ENCODE data around the gene ABO.
"Not testable (repeated sequence)": the region's sequence is repeated elsewhere in the genome, so short reads cannot be mapped to it uniquely, and the experiment has no call there.

The ABO gene

DNA sequence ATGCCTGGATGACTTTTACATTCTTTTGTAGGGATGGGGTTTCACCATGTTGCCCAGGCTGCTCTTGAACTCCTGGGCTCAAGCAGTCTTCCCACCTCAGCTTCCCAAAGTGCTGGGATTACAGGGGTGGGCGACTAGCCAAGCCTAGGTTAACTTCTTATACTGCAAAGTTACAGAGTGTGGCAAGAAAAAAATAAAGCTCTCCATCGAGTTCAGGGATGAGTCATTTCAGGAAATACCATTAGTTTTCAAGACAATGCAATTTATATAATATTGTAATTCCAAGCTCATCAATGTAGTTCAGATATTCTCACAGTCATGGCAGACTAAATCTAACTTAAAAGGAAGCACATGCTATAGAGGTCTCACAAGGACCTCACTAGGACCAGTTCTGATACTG, 11.5 kb upstream of the ABO start:
- DNase-seq, result no peak

DNA sequence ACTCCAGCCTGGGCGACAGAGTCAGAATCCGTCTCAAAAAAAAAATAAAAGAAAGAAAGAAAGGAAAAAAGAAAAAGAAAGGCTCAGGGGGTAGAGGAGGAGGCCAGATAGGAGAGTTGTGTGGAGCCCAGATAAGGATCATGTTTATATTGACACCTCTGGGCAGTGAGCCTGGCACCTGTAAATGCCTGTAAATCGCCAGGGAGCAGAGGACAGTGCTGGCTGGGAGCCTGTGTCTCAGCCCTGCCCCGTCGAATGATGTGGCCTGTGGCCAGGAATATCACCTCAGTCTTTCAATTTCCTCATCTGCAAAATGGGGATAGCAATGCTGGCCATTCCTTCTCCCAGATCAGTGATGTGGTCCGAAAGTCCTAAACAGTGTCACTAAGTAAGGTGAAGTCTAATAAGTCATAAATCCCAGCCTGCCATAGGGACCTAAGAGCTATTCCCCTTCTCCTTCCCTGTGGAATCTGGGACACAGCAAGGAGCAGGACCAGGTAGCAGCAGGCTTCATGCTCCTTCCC, 10.3 kb upstream of the ABO start:
- DNase-seq, result no peak

DNA sequence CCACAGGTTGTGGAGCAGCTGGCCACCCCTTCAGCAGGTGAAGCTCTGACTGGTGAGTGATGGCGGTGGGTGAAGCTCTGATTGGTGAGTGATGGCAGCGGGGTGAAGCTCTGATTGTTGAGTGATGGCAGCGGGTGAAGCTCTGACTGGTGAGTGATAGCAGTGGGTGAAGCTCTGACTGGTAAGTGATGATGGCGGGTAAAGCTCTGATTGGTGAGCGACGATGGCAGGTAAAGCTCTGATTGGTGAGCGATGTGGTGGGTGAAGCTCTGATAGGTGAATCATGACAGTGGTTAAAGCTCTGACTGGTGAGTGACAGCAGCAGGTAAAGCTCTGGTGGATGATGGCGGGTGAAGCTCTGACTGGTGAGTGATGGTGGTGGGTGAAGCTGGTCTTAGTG, 9.4 kb upstream of the ABO start:
- no peak for DNase-seq

DNA sequence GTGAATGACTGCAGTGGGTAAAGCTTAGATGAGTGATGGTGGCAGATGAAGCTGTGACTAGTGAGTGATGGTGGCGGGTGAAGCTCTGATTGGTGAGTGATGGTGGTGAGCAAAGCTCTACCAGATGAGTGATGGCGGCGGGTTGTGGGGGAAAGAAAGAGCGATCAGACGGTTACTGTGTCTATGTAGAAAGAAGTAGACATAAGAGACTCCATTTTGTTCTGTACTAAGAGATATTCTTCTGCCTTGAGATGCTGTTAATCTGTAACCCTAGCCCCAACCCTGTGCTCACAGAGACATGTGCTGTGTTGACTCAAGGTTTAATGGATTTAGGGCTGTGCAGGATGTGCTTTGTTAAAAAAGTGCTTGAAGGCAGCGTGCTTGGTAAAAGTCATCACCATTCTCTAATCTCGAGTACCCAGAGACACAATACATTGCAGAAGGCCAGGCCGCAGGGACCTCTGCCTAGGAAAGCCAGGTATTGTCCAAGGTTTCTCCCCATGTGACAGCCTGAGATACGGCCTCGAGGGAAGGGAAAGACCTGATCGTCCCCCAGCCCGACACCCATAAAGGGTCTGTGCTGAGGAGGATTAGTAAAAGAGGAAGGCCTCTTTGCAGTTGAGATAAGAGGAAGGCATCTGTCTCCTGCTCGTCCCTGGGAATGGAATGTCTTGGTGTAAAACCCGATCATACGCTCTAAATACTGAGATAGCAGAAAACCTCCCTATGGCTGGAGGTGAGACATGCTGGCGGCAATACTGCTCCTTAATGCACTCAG, 8.4 kb upstream of the ABO start:
- not testable (repeated sequence) for DNase-seq

- no peak for DNase-seq
Observed at GRCh38 chr9:133282464-133283238, 7.7 kb upstream of the ABO start.

DNA sequence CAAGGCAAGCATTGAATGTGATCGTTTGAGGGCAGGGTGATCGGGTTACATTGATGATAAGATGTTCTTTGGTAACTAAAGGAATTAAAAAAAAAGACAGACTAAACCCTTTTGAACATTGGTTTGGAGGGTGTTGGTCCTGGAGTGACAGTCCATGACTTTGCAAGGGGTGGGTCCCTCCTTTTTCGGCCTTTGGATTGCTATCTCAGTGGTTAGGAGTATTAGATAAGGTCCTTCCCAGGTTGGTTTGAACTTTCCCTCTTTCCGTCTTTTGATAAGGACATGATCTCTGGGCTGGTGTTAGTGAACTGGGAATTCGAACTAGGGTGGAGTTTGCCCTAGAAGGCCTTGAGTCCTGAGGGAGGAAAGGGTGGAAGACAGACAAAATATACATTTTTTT, 5.4 kb upstream of the ABO start:
- DNase-seq, result no peak

DNA sequence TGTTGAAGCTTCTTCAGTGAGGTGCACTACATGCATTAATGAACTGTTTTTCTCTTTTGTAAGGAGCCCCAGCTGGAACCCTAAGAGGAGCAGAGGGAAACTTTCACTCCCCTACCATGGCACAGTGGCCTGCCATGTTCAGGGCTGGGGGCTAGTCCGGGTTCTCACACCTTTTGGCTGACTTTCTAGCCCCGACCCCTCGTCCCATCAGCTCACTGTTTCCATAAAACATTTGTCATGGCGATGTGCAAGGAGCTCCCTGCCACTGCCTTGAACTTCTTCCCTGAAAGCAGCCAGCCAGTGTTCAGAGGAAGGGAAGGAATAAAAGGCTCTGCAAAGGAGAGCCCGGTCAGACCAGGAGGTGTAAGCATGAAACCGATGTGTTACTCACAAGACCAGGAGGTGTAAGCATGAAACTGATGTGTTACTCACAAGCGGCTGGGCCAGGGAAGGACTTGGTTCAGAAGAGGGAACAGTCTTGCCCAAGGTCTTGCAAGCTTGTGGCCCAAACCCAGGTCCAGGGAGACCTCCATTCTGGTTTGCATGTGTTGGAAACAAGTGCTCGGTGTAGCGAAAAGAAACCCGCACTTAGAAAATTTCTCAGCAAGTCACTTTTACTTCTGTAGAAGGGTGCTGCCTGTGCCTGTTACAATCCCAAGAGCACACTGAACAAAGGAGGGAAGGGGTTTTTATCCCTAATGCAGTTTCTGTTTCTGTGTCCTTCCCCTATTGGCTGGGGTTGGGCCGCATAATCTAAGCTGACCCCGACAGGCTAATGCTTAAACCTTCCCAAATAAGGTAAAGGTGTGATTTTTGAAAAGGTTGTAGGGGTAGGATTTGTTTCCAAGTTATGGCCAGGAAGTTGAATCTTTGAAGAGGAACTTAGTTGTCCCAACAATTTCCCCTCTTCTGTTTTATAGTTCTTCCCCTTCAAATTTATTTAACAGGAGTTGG, 3.4 kb upstream of the ABO start:
- no peak for DNase-seq

DNA sequence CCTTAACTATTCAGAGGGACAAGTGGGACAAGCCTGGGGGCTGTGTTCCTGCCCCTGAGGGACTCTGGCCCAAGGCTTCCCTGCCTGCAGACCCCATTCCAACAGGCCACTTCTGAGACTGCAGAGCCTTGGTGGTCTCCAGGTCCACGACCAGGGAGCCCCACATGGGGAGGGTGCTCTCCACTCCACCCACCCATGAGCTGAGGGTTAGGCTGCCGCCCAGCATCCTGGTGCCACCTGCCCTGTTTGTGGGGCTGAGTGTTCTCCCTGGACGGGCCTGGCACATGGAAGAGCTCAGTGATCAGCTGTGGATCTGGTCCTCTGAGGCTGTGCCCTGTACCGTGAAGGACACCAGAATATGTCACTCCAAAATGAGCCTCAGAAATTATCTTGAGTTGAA, 2.5 kb upstream of the ABO start:
- no peak for DNase-seq

DNA sequence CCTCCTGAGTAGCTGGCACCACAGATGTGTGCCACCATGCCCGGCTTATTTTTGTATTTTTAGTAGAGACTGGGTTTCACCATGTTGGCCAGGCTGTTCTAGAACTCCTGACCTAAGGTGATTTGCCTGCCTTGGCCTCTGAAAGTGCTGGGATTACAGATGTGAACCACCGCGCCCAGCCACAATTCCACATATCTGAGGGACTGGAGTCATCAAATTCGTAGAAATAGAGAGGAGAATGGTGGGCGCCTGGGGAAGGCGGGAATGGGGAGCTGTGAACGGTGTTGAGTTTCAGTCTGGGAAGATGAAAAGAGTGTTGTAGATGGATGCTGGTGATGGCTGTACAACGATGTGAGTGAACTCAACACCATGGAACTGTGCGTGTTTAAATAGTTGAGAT, 1.9 kb upstream of the ABO start:
- no peak for DNase-seq

DNA sequence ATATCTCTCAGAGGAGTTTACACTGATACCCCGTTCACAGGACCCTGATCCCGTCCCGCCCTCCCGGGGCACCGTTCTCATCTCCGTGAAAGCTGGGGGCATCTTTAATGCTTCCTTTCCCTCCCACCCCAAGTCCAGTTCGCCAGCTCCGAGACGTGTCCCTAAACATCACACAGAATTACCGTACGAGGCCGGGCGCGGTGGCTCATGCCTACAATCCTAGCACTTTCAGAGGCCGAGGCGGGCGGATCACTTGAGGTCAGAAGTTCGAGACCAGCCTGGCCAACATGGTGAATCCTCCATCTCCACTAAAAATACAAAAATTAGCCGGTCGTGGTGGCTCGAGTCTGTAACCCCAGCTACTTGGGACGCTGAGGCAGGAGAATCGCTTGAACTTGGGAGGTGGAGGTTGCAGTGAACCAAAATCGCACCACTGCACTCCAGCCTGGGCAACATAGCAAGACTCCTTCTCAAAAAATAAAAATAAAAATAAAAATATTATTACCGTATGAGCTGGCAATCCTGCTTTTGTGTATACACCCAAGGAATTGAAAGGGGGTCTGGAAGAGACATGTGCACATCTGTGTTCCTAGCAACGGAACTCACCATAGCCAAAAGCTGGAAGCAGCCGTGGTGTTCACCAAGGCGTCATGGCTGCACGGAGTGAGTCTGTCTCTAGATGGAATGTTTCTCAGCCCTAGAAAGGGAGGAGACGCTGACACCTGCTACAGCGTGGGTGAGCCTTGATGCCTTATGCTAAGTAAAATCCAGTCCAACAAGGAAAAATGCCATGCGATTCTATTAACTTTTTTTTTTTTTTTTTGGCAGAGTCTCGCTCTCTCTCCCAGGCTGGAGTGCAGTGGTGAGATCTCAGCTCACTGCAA, 1.2 kb upstream of the ABO start:
- no peak for DNase-seq

DNA sequence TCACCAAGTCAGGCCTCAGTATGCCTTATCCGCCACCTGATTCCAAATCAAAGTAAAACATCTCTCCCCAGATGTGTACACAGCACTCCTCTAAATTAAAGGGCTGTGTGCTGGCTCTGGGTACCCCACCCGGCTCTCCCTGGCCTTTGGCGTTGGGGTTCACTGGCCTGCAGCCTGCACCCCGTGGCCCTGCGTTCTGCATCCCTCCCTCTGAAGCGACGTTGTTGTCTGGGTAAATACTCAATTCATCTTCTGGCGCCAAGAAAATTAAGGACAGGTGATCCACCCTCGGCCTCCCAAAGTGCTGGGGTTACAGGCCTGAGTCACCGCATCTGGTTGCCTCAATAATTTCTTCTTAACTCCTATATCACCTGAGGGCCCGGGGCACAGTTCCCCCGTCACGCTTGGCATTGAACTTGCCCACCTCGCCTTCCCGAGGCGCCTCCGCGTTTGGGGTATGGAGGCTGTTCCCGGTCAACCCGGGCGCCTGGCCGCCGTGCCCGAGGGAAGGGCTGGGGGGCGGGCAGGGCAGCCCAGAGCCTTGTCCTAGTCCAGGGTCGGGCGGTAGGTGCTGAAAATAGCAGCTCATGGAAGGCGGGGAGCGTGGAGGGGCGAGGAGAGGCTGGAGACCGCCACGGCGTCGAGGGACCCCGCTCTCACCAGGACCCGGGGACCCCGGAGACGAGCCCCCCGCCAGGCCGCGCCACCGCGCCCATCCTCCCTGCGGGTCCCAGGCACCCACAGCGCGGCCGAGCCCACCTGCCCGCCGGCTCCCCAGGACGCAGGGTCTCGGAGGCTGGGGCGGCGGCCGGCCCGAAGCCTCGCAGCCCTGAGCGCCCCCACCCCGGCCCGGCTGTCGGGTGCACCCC, 531 bp downstream of the ABO start:
- no peak for DNase-seq

- no peak for DNase-seq
Observed at GRCh38 chr9:133273819-133274218, 1.2 kb downstream of the ABO start.

DNA sequence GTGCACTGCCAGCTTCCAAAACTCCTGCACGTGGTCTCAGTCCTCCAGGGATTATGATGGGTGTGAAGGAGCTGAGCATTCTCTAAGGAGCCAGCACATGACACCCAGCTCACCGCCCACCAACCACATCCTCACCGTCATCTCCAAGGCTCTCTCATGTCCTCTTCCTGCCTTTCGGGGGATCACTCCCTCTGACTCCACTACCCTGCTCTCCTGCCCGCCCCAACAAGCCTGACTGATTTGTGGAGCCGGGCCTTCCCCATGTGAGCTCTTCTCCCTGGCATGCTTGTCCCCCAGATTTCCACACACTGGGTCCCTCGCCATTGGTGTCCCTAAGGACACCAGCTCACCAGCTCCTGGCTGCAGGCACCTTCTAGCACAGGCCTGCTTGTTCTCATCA, 1.9 kb downstream of the ABO start:
- DNase-seq, result no peak

- no peak for DNase-seq
Observed at GRCh38 chr9:133269537-133270362, 5.3 kb downstream of the ABO start.

GRCh38 chr9:133269136-133269535, 5.9 kb downstream of the ABO start:
- DNase-seq, result not testable (repeated sequence)

DNA sequence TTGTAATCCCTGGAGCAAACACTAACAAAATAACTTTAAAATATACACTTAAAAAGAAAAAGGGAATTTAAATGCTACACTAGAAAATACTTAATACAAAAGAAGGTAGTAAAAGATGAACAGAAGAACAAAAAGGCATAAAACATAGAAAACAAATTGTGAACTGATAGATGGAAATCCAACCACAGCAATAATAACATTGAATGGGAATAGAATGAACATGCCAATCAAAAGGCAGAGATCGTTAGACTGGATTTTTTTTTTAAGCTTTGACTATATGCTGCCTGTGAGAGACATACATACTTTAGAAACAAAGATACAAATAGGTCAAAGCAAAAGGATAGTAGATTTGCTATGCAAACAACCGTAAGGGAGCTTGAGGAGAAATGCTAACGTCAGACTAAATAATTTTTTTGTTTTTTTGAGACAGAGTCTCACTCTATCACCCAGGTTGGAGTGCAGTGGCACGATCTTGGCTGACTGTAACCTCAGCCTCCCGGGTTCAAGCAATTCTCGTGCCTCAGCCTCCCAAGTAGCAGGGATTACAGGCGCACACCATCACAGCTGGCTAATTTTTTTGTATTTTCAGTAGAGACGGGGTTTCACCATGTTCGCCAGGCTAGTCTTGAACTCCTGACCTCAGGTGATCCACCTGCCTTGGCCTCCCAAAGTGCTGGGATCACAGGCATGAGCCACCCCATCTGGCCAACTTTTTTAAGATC, 6.5 kb downstream of the ABO start:
- no peak for DNase-seq

GRCh38 chr9:133264235-133264764, 10.7 kb downstream of the ABO start:
- DNase-seq, result no peak

DNA sequence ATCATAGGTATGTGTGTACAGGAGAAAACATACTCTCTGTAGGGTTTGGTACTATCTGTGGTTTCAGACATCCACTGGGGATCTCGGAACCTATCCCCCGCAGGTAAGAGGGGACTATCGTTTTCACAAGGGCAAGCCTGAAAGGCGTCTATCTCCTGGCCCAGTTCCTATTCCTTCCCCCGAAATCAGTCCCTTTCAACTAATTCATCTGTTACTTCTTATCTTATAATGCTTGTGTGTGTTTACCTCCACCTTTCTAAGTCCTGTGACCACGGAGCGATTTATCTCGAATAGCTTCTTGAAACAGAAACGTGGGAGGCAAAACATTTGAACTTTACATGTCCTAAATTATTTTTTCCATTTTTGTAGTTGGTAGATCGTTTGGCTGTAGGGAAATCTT, 11.4 kb downstream of the ABO start:
- DNase-seq, result no peak

DNA sequence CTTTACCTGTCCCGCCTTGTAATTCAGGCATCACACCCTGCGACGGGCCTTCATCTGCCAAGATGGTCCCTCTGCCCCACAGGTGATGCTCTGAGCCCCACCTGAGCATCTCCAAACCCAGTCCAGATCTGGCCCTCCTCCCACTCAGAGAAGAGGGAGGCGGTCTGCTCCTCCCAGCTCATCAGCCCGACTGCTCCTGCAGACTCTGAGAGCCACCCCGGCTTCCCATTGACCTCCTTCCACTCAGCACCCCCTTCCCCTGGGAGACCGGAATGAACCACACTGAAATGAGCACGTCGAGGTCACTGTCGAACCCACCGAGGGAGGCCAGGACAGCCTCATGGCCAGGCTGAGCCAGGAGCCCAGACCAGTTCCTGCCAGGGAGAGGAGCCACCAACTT, 12.8 kb downstream of the ABO start:
- no peak for DNase-seq
